ENCODE data around the gene CNR1. TPM values are rescaled to one million over a fixed set of nuclear protein-coding genes. Genes with fewer than 3 reads are reported as not detected.

The CNR1 gene
- total RNA-seq, 1 donor: not detected

DNA sequence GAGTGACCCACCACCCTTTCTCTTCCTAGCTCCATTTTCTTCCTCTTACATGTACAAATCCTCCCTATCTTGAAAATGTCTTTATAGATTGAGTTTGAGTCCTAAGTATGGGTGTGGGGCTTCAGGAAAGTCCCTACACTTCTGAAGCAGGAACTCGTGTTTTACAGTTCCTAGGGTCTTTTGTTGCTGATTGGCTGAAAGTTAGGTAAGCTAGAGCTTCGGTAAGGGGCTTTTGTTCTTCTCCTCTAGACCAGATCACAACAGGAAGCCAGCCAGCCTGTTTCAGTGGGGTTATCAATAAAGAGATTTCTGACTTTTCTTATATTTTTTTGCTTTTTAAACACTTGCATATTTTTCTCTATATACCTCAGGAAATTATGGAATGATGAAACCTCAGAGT, 51.3 kb downstream of the CNR1 start:
- no peaks in the 10 kb centered on the region for H3K9me3 ChIP-seq (ENCODE audit: low read depth, low read length)
- no peaks in the 10 kb centered on the region for H3K27me3 ChIP-seq (ENCODE audit: insufficient read depth, low read length)
- TF ChIP-seq, protein P1, sequence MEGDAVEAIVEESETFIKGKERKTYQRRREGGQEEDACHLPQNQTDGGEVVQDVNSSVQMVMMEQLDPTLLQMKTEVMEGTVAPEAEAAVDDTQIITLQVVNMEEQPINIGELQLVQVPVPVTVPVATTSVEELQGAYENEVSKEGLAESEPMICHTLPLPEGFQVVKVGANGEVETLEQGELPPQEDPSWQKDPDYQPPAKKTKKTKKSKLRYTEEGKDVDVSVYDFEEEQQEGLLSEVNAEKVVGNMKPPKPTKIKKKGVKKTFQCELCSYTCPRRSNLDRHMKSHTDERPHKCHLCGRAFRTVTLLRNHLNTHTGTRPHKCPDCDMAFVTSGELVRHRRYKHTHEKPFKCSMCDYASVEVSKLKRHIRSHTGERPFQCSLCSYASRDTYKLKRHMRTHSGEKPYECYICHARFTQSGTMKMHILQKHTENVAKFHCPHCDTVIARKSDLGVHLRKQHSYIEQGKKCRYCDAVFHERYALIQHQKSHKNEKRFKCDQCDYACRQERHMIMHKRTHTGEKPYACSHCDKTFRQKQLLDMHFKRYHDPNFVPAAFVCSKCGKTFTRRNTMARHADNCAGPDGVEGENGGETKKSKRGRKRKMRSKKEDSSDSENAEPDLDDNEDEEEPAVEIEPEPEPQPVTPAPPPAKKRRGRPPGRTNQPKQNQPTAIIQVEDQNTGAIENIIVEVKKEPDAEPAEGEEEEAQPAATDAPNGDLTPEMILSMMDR (IDR thresholded peaks at IDR 0.05; ENCODE audit: extremely low read depth, low read depth, low read length): no peak
- no peak overlapping the region for H2AFZ ChIP-seq (ENCODE audit: low read length)
- no peaks in the 10 kb centered on the region for H3K79me2 ChIP-seq (ENCODE audit: insufficient read depth, low read length)
- no peaks in the 10 kb centered on the region for H3K4me1 ChIP-seq (ENCODE audit: insufficient read depth, low read length)
- H3K27ac ChIP-seq (ENCODE audit: low read depth, low read length): no peak overlapping the region
- DNase-seq (ENCODE audit: insufficient read length, low spot score, missing footprints): no peak
- no peak overlapping the region for H3K4me3 ChIP-seq (ENCODE audit: insufficient read depth, low read length)
- no peaks in the 10 kb centered on the region for H4K20me1 ChIP-seq (ENCODE audit: insufficient read depth, low read length)
- H3K36me3 ChIP-seq (ENCODE audit: insufficient read depth, low read length): no peaks in the 10 kb centered on the region
- no peak overlapping the region for H3K4me2 ChIP-seq (ENCODE audit: insufficient read depth, low read length)

GRCh38 chr6:88111991-88112390, 54.2 kb downstream of the CNR1 start:
- Histone ChIP-seq H3K27me3 (ENCODE audit: insufficient read depth, low read length) (no peaks in the 10 kb centered on the region), H3K4me2 (ENCODE audit: insufficient read depth, low read length) (no peak overlapping the region), H3K4me1 (ENCODE audit: insufficient read depth, low read length) (no peaks in the 10 kb centered on the region), H2AFZ (ENCODE audit: low read length) (no peak overlapping the region), H3K36me3 (ENCODE audit: insufficient read depth, low read length) (no peaks in the 10 kb centered on the region), H3K79me2 (ENCODE audit: insufficient read depth, low read length) (no peaks in the 10 kb centered on the region), H4K20me1 (ENCODE audit: insufficient read depth, low read length) (no peaks in the 10 kb centered on the region), H3K4me3 (ENCODE audit: insufficient read depth, low read length) (no peak overlapping the region), H3K9me3 (ENCODE audit: low read depth, low read length) (no peaks in the 10 kb centered on the region), H3K27ac (ENCODE audit: low read depth, low read length) (no peak overlapping the region)
- DNase-seq (ENCODE audit: insufficient read length, low spot score, missing footprints): no peak
- TF ChIP-seq, protein P1 (IDR thresholded peaks at IDR 0.05; ENCODE audit: extremely low read depth, low read depth, low read length): no peak

DNA sequence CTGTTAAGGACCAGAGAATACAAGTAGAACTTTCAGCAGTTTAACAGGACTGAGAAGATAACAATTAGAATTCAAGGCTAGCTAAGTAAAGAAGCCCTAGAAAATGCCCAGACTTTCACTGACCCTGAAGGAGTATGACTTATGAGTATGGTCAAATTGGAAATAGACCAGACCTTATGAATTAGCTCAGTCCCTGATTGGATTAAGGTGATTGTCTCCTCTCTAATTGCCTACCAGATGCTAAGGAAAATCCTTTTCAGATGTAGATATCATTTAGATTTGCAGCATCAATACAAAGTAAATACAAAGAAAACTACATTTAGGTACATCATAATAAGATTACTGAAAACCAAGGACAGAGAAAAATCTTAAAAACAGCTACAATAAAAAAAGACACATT, 58.9 kb downstream of the CNR1 start:
- TF ChIP-seq, protein P1 (IDR thresholded peaks at IDR 0.05; ENCODE audit: extremely low read depth, low read depth, low read length): no peak
- Histone ChIP-seq H3K4me2 (ENCODE audit: insufficient read depth, low read length) (no peak overlapping the region), H3K4me1 (ENCODE audit: insufficient read depth, low read length) (no peaks in the 10 kb centered on the region), H4K20me1 (ENCODE audit: insufficient read depth, low read length) (no peaks in the 10 kb centered on the region), H2AFZ (ENCODE audit: low read length) (no peak overlapping the region), H3K79me2 (ENCODE audit: insufficient read depth, low read length) (no peaks in the 10 kb centered on the region), H3K27me3 (ENCODE audit: insufficient read depth, low read length) (no peaks in the 10 kb centered on the region), H3K36me3 (ENCODE audit: insufficient read depth, low read length) (no peaks in the 10 kb centered on the region), H3K4me3 (ENCODE audit: insufficient read depth, low read length) (no peak overlapping the region), H3K27ac (ENCODE audit: low read depth, low read length) (no peak overlapping the region), H3K9me3 (ENCODE audit: low read depth, low read length) (no peaks in the 10 kb centered on the region)
- DNase-seq (ENCODE audit: insufficient read length, low spot score, missing footprints): no peak

DNA sequence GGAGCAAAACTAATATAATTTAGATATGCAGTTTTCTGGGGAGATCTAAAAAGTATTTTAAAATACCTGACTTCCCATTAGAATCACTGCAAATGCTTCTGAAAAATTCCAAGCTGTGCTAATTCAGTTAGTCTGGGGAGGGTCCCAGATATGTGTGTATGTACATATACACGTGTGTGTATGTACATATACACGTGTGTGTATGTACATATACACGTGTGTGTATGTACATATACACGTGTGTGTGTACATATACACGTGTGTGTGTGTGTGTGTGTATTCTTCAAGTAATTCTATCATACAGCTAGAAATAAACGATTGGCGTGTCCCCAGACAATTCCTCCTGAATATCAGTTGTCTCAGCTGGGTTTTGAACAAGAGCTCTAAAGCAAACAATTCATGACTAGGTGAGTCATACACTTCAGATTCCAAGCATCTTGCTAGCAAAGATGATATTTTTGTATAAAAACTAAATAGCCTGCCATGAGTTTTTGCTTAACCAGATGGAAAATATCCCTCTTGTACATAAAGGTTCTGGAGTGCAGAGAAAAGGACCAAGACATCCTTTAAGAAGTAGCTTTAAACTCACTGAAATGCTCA, 60.3 kb downstream of the CNR1 start:
- Histone ChIP-seq H3K36me3 (ENCODE audit: insufficient read depth, low read length) (no peaks in the 10 kb centered on the region), H3K4me1 (ENCODE audit: insufficient read depth, low read length) (no peaks in the 10 kb centered on the region), H4K20me1 (ENCODE audit: insufficient read depth, low read length) (no peaks in the 10 kb centered on the region), H3K4me3 (ENCODE audit: insufficient read depth, low read length) (no peak overlapping the region), H3K4me2 (ENCODE audit: insufficient read depth, low read length) (no peak overlapping the region), H3K9me3 (ENCODE audit: low read depth, low read length) (no peaks in the 10 kb centered on the region), H3K27me3 (ENCODE audit: insufficient read depth, low read length) (no peaks in the 10 kb centered on the region), H3K79me2 (ENCODE audit: insufficient read depth, low read length) (no peaks in the 10 kb centered on the region), H2AFZ (ENCODE audit: low read length) (no peak overlapping the region), H3K27ac (ENCODE audit: low read depth, low read length) (no peak overlapping the region)
- TF ChIP-seq, protein P1 (IDR thresholded peaks at IDR 0.05; ENCODE audit: extremely low read depth, low read depth, low read length): no peak
- DNase-seq (ENCODE audit: insufficient read length, low spot score, missing footprints): peak; percentile 77

Other genes starting within 250 kb of the CNR1 start
- gene SPACA1, start 118.5 kb downstream of the CNR1 start, total RNA-seq: not detected in 2 replicates